Nephron (organoid): ENCODE measurements around the gene SERPINA12.
A peak's percentile ranks its signal among the peaks of the same experiment; 100 is the strongest.

ENCODE experiments used
- H3K27ac Mint-ChIP-seq, 3 experiments: 2 replicates each; pipeline ENCODE4 v1.8.0; 2020; ENCODE audit warnings: mixed read lengths in 3 of 3, mild to moderate bottlenecking in 2 of 3, moderate library complexity in 1 of 3
- H3K27me3 Mint-ChIP-seq: 2 replicates; pipeline ENCODE4 v1.8.0; 2021; ENCODE audit warnings: low read depth, mild to moderate bottlenecking, moderate library complexity, mixed read lengths
- H3K36me3 Mint-ChIP-seq: 2 replicates; pipeline ENCODE4 v1.8.0; 2020; ENCODE audit warnings: low read depth, mixed read lengths
- H3K4me1 Mint-ChIP-seq: 2 replicates; pipeline ENCODE4 v1.8.0; 2020; ENCODE audit warnings: mixed read lengths
- H3K4me3 Mint-ChIP-seq, 3 experiments: 2 replicates each; pipeline ENCODE4 v1.8.0; 2020; ENCODE audit warnings: mild to moderate bottlenecking in 3 of 3, mixed read lengths in 3 of 3, moderate library complexity in 2 of 3
- H3K9me3 Mint-ChIP-seq: 2 replicates; pipeline ENCODE4 v1.8.0; 2020; ENCODE audit warnings: mixed read lengths
- TF ChIP-seq, protein P1 (sequence below), 3 experiments: fragments of 200-600 bp; sonication (generic); IDR thresholded peaks; one replicate each; pipeline ENCODE4 v1.5.0; 2021; ENCODE audit warnings: antibody characterized with exemption in 3 of 3; ENCODE audit not compliant: unreplicated experiment in 3 of 3

Gene SERPINA12

DNA sequence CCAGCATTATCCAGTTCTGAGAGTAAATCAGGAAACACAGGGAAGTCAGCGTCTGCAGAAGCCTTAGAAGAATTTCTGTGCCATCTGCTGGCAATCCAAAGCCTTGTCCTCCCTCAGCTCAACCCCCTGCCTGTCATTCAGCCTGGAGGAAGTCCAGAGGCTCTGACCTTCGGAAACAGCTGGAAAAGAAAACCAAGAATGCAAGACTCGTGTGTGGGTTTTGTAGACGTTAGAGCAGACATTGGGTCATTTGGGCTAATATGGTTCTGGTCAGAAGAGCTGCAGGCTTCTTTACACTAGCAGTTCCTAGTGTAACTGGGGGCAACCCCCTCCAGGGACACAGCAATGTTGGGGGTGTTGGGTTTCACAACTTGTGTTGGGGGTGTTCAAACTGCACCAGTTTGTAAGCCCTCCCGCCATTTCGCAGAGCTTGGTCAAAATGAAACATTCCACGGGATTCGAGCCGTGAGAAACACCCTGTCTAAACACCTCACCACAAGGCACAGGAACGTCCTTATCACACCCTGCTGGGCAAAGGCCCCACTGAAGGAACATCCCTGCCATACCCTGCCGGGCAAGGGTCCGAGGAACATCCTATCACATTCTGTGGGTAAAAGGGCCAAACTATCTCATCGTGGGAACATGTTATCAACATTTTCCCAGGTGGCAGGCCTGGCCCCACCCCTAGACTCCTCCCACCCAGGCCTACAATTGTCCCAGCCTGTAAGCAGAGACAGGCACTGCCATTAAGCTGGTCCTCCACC, 30.9 kb upstream of the SERPINA12 start:
- peaks cover 22% of the 10 kb centered on the region for H3K27me3 Mint-ChIP-seq
- TF ChIP-seq, protein P1, sequence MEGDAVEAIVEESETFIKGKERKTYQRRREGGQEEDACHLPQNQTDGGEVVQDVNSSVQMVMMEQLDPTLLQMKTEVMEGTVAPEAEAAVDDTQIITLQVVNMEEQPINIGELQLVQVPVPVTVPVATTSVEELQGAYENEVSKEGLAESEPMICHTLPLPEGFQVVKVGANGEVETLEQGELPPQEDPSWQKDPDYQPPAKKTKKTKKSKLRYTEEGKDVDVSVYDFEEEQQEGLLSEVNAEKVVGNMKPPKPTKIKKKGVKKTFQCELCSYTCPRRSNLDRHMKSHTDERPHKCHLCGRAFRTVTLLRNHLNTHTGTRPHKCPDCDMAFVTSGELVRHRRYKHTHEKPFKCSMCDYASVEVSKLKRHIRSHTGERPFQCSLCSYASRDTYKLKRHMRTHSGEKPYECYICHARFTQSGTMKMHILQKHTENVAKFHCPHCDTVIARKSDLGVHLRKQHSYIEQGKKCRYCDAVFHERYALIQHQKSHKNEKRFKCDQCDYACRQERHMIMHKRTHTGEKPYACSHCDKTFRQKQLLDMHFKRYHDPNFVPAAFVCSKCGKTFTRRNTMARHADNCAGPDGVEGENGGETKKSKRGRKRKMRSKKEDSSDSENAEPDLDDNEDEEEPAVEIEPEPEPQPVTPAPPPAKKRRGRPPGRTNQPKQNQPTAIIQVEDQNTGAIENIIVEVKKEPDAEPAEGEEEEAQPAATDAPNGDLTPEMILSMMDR (IDR thresholded peaks at IDR 0.05; ENCODE audit: unreplicated experiment in 3 of 3), result peak in 1 of 3 experiments; percentile 10
- no peaks in the 10 kb centered on the region for H3K9me3 Mint-ChIP-seq
- no peak overlapping the region for H3K4me3 Mint-ChIP-seq
- no peak overlapping the region for H3K27ac Mint-ChIP-seq
- H3K4me1 Mint-ChIP-seq, result peaks cover 5% of the 10 kb centered on the region
- no peaks in the 10 kb centered on the region for H3K36me3 Mint-ChIP-seq

DNA sequence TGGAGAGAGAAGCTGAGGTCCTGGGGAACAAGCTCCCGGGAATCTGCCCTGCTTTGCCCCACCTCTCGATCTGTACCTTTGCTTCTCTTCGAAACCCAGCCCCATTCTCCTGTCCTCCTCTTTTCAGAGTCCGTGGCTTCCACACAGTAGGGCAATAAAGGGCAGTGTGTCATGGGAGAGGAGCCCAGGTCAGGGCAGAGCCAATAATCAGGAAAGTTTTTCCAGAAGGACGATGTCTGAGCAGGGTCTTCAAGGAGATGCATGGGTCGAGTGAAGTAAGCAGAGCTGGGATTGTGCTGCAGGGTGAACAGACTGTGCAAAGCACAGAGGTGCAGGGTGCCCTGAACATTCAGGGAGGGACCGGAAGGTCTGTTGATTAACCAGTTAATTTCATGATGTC, 29.9 kb upstream of the SERPINA12 start:
- Mint-ChIP-seq H3K27ac (no peak overlapping the region), H3K27me3 (peaks cover 22% of the 10 kb centered on the region), H3K36me3 (no peaks in the 10 kb centered on the region), H3K9me3 (no peaks in the 10 kb centered on the region), H3K4me3 (no peak overlapping the region), H3K4me1 (peaks cover 5% of the 10 kb centered on the region)
- TF ChIP-seq, protein P1 (IDR thresholded peaks at IDR 0.05; ENCODE audit: unreplicated experiment in 3 of 3), result no peak

DNA sequence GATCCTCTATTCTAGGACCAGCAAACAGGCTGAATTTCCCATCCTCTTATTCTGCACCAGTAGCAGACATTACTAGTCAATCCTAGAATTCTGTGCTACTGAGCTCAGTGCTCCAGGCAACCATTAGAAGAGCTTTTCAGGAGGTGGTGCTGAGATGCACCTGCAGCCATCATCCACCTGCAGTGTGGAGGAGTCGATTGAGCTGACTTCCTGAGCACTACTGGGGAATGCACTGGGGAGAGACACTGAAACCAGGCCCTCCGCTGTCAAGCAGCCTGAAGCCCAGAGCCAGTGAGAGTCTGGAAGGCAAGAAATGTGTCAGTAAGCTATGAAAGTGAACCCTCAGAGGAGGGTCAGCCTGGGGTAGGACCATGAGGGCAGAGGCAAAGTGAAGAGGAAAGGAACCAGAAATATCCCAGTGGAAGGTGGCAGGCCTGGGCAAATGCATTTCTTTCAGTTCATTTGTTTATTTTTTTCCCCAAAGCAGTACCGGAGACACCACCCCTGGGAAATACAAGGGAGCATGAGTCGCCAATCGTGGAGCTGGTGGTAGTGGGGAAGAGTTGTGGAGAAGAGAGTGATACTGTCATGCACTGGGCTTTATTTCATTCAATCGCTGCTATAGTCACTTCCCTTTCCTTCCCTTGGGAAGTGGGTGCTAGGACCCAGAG, 28.9 kb upstream of the SERPINA12 start:
- TF ChIP-seq, protein P1 (IDR thresholded peaks at IDR 0.05; ENCODE audit: unreplicated experiment in 3 of 3), result no peak
- H3K27ac Mint-ChIP-seq, result no peak overlapping the region
- H3K36me3 Mint-ChIP-seq, result no peaks in the 10 kb centered on the region
- H3K9me3 Mint-ChIP-seq, result no peaks in the 10 kb centered on the region
- H3K27me3 Mint-ChIP-seq, result peaks cover 22% of the 10 kb centered on the region
- H3K4me3 Mint-ChIP-seq, result no peak overlapping the region
- peaks cover 5% of the 10 kb centered on the region for H3K4me1 Mint-ChIP-seq

DNA sequence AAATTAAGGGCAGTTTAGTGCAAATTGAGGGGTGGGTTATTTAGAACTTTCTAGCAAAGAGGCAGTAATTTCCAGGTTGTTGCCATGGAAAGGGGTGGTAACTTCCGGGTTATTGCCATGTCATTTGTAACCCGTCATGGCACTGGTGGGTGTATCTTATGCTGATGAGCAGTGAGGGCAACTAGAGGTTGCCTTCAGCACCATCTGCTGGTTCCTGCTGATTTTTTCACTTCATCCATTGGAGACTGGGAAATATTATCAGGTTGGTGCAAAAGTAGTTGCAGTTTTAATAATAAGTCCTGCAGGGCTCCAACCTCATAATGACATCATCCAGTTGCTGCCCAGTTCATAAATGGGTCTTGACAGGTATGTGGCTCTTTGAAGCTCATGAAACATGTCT, 27.6 kb upstream of the SERPINA12 start:
- no peaks in the 10 kb centered on the region for H3K36me3 Mint-ChIP-seq
- no peaks in the 10 kb centered on the region for H3K9me3 Mint-ChIP-seq
- no peak overlapping the region for H3K4me3 Mint-ChIP-seq
- peaks cover 5% of the 10 kb centered on the region for H3K4me1 Mint-ChIP-seq
- no peak overlapping the region for H3K27ac Mint-ChIP-seq
- TF ChIP-seq, protein P1 (IDR thresholded peaks at IDR 0.05; ENCODE audit: unreplicated experiment in 3 of 3), result no peak
- H3K27me3 Mint-ChIP-seq, result peaks cover 22% of the 10 kb centered on the region

DNA sequence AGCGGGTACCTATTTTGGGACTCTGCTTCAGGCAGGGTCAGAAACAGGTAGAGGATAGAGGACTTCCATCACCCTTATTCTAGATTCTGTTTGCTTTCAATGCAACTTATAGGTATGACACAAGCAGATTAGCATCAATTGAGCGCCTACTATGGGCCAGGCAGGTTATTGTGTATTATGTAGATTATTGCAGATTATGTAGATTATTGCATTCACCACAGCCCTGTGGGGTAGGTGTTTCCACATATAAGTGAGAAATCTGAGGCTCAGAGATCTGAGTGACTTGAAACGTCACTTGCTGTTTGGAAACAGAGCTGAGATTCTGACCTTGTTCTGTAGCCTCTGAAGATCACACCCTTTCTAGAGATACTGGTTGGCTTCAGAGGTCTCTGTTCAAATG, 26.2 kb upstream of the SERPINA12 start:
- Mint-ChIP-seq H3K4me3 (no peak overlapping the region), H3K4me1 (peaks cover 5% of the 10 kb centered on the region), H3K9me3 (no peaks in the 10 kb centered on the region), H3K27me3 (peaks cover 22% of the 10 kb centered on the region), H3K27ac (no peak overlapping the region), H3K36me3 (no peaks in the 10 kb centered on the region)
- TF ChIP-seq, protein P1 (IDR thresholded peaks at IDR 0.05; ENCODE audit: unreplicated experiment in 3 of 3), result no peak
